Endothelial cell of umbilical vein (primary cell): Measurements from ENCODE around the gene DAP. TPM values are rescaled to one million over a fixed set of nuclear protein-coding genes. Genes with fewer than 3 reads are reported as not detected.

Experiments used
- BruUV-seq: library from RNA; stranded (reverse); fragments of 400-500 nt; replicated peaks from 2 replicates; lab custom pipeline; 2021; lab: Mats Ljungman, UMichigan
- CTCF ChIA-PET: fragments of 300-600, 350-600 bp; sonication (Branson Sonifier 250); formaldehyde crosslinking; loops from one replicate; lab custom pipeline; 2021; ENCODE audit warnings: antibody characterized with exemption, inconsistent platforms; lab: Charles Lee
- POLR2A ChIA-PET: fragments of 300-600, 350-600 bp; sonication (Branson Sonifier 250); formaldehyde crosslinking; loops from one replicate; lab custom pipeline; 2021; ENCODE audit warnings: antibody characterized with exemption, inconsistent platforms; lab: Charles Lee
- DNase-seq: peaks from one replicate; pipeline ENCODE4 v3.0.0-alpha.2; 2011; ENCODE audit warnings: low read depth, low spot score
- FAIRE-seq: peaks from 2 replicates; lab custom pipeline; 2011; peaks lifted over from hg19 to GRCh38; lab: Jason Lieb, UNC
- H2AFZ ChIP-seq: 2 replicates; pipeline ENCODE4 v1.6.0; 2012; ENCODE audit warnings: low read depth, low read length, control low read depth, inconsistent platforms
- H3K27ac ChIP-seq: 2 replicates; pipeline ENCODE4 v1.5.1; 2011; ENCODE audit warnings: low read depth, mild to moderate bottlenecking, control low read depth, low read length, moderate library complexity; ENCODE audit not compliant: insufficient read depth
- H3K27me3 ChIP-seq, 2 experiments: 2 replicates each; pipeline versions ENCODE4 v1.6.0 to v1.6.1; 2011; ENCODE audit warnings: low read length in 2 of 2, mixed read lengths in 1 of 2; ENCODE audit not compliant: control insufficient read depth in 2 of 2, insufficient read depth in 2 of 2
- H3K36me3 ChIP-seq, 2 experiments: 2 replicates in 1 of 2; 3 replicates in 1 of 2; pipeline ENCODE4 v1.5.1; 2011; ENCODE audit warnings: low read length in 2 of 2, mild to moderate bottlenecking in 1 of 2, moderate library complexity in 1 of 2; ENCODE audit not compliant: control insufficient read depth in 2 of 2, insufficient read depth in 2 of 2; ENCODE audit errors: extremely low read depth in 1 of 2
- H3K4me1 ChIP-seq: 3 replicates; pipeline ENCODE4 v1.5.1; 2011; ENCODE audit warnings: mild to moderate bottlenecking, low read length; ENCODE audit not compliant: control insufficient read depth, insufficient read depth; ENCODE audit errors: extremely low read depth
- H3K4me2 ChIP-seq: 2 replicates; pipeline ENCODE4 v1.6.1; 2011; ENCODE audit warnings: low read length, control low read depth, mixed read lengths; ENCODE audit not compliant: insufficient read depth
- H3K4me3 ChIP-seq, 3 experiments: fragments of 200-600 bp in 1 of 3; sonication (generic), shearing (Covaris generic) in 1 of 3; replicated peaks in 1 of 3; 2 replicates each; pipeline ENCODE4 v1.5.1; 2011 to 2016; ENCODE audit warnings: control low read depth in 3 of 3, low read length in 3 of 3, mild to moderate bottlenecking in 2 of 3, inconsistent platforms in 1 of 3, low read depth in 1 of 3, moderate library complexity in 1 of 3; ENCODE audit not compliant: insufficient read depth in 1 of 3
- H3K79me2 ChIP-seq: 2 replicates; pipeline ENCODE4 v1.6.0; 2012; ENCODE audit warnings: low read length, inconsistent platforms; ENCODE audit not compliant: control insufficient read depth, insufficient read depth
- H3K9ac ChIP-seq: replicated peaks from 2 replicates; pipeline ENCODE3; 2011; ENCODE audit warnings: low read length, control low read depth; ENCODE audit not compliant: insufficient read depth; ENCODE audit errors: extremely low read depth
- H3K9me1 ChIP-seq: replicated peaks from 3 replicates; pipeline ENCODE4 v1.6.0; 2011; ENCODE audit warnings: mild to moderate bottlenecking, low read length; ENCODE audit not compliant: control insufficient read depth, insufficient read depth; ENCODE audit errors: extremely low read depth
- H3K9me3 ChIP-seq: replicated peaks from 2 replicates; pipeline ENCODE4 v1.5.1; 2012; ENCODE audit warnings: low read length, inconsistent platforms; ENCODE audit not compliant: control insufficient read depth, insufficient read depth
- H4K20me1 ChIP-seq: replicated peaks from 2 replicates; pipeline ENCODE3; 2011; ENCODE audit warnings: mild to moderate bottlenecking, low read length; ENCODE audit not compliant: control insufficient read depth, insufficient read depth; ENCODE audit errors: extremely low read depth
- EZH2 ChIP-seq: IDR thresholded peaks from 2 replicates; pipeline ENCODE4 v1.6.1; 2012; ENCODE audit warnings: borderline replicate concordance, low read depth, mild to moderate bottlenecking, moderate library complexity, low read length, inconsistent platforms; ENCODE audit not compliant: severe bottlenecking
- FOS ChIP-seq: IDR thresholded peaks from 2 replicates; pipeline ENCODE4 v1.6.1; 2011; ENCODE audit warnings: mild to moderate bottlenecking, low read length, moderate library complexity, borderline replicate concordance; ENCODE audit not compliant: insufficient read depth
- GATA2 ChIP-seq: IDR thresholded peaks from 2 replicates; pipeline ENCODE4 v1.7.0; 2011; ENCODE audit warnings: low read depth, mild to moderate bottlenecking, moderate library complexity, mixed read lengths, low read length; ENCODE audit not compliant: insufficient read length, insufficient read depth
- MYC ChIP-seq: IDR thresholded peaks from one replicate; pipeline ENCODE4 v1.6.1; 2011; ENCODE audit warnings: mild to moderate bottlenecking, low read depth, low read length
- dilution Hi-C: fragments of 300-500 bp; cut with MboI; formaldehyde crosslinking; loops from one replicate; pipeline ENCODE4 v1.15.0; 2019; ENCODE audit warnings: low sequenced_read_pairs; ENCODE audit not compliant: extremely low pct_ligation_motif_present
- intact Hi-C: fragments of 100-400 bp; cut with micrococcal nuclease; formaldehyde crosslinking; loops from one replicate; pipeline ENCODE4 v1.10.0; 2022
- polyA plus RNA-seq, 4 experiments: library from polyadenylated mRNA; depleted of rRNA in 3 of 4; stranded (reverse) in 3 of 4; unstranded in 1 of 4; fragments of >200 nt; gene quantifications; 2 replicates each; pipeline versions ENCODE4 v1.2.1 to v1.2.3, GENCODE V29; 2011 to 2012; ENCODE audit warnings: missing spikeins in 1 of 4
- total RNA-seq: library from RNA; stranded (reverse); gene quantifications from 2 replicates; pipeline ENCODE4 v1.2.3, GENCODE V29; 2021
- TF ChIP-seq, protein P1 (sequence below): IDR thresholded peaks from 2 replicates; pipeline ENCODE4 v1.6.1; 2011; ENCODE audit not compliant: insufficient read depth, insufficient read length
- TF ChIP-seq, protein P2 (sequence below), 2 donors: IDR thresholded peaks; 1 replicate in 1 of 2; 2 replicates in 1 of 2; pipeline ENCODE4 v1.5.1; 2011; ENCODE audit warnings: low read length in 2 of 2, mild to moderate bottlenecking in 2 of 2, moderate library complexity in 2 of 2, control low read depth in 1 of 2, inconsistent platforms in 1 of 2, low read depth in 1 of 2; ENCODE audit not compliant: insufficient read depth in 1 of 2; ENCODE audit errors: extremely low read depth in 1 of 2

DAP gene
- total and polyA plus RNA-seq, 2 donors (not counting 3 experiments of a cell fraction or from before 2014, with no cell fraction given), result 79.8 to 188 TPM

DNA sequence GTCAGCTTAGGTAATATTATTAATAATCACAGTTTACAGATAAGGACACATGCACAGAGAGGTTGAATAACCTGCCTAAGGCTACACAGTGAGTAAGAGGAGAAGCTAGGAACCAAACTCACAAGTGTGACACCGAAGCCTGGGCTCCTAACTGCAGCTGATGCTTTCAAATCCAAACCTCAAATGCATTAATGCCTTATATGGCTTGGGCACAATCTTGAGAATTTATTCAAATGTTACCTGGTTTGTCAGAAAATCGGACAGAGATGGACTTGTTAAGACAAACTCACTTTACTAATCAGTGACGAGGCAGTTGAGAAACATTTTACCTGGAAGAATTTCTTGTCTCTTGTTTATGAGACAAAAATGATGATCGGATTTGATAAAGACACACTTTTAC lies 54.7 kb downstream of the DAP start:
- Histone ChIP-seq H4K20me1 (no peaks in the 10 kb centered on the region), H3K9me1 (no peaks in the 10 kb centered on the region), H3K9ac (no peak overlapping the region), H3K36me3 (peaks cover 0 to 1% of the 10 kb centered on the region in 2 experiments), H3K9me3 (no peaks in the 10 kb centered on the region), H3K79me2 (peaks cover 44% of the 10 kb centered on the region), H3K4me1 (peaks cover 49% of the 10 kb centered on the region), H3K4me2 (no peak overlapping the region), H3K27ac (no peak overlapping the region), H3K4me3 (no peak overlapping the region), H2AFZ (no peak overlapping the region), H3K27me3 (no peaks in the 10 kb centered on the region)
- no peak for DNase-seq
- intact Hi-C loops (no loop called here), dilution Hi-C loops (no loop called here)
- ChIA-PET POLR2A (no interaction called here), CTCF (interaction anchor here (5.4 kb wide), 1 partner anchor 19 kb away, joined by 64 read pairs; no protein-coding TSS in a partner anchor)
- FAIRE-seq, result no peak
- no TSS peak for BruUV-seq
- TF ChIP-seq MYC (no peak), EZH2 (no peak)
- TF ChIP-seq, protein P1, sequence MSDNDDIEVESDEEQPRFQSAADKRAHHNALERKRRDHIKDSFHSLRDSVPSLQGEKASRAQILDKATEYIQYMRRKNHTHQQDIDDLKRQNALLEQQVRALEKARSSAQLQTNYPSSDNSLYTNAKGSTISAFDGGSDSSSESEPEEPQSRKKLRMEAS, result no peak

DNA sequence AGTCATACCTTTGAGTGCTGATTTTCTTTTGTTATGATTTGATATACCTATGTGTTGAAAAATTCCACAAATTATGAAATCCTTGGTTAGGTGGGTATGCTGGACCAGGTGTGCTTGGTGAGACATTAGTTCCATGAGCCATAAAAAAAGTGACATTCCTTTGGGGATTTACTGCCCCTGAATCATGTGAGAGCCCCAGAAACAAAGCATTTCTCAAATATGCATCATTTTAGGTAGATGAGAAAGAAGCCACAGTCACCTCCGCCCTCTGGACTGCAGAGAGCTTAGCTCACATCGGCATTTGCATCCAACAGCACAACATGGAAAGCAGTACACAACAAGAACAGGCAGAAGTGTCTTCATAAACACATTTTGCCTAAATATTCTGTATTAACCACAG lies 55.3 kb downstream of the DAP start:
- dilution Hi-C loops (no loop called here), intact Hi-C loops (loop anchor here (1.0 kb wide), 3 partner anchors 15 to 56 kb away; partner anchors contain the start of gene DAP)
- Histone ChIP-seq H4K20me1 (no peaks in the 10 kb centered on the region), H3K4me2 (no peak overlapping the region), H2AFZ (no peak overlapping the region), H3K9me3 (no peaks in the 10 kb centered on the region), H3K4me3 (no peak overlapping the region), H3K27me3 (no peaks in the 10 kb centered on the region), H3K36me3 (no peaks in the 10 kb centered on the region), H3K9me1 (no peaks in the 10 kb centered on the region), H3K27ac (peak overlapping the region; percentile 85), H3K79me2 (peaks cover 47% of the 10 kb centered on the region), H3K4me1 (peaks cover 49% of the 10 kb centered on the region), H3K9ac (no peak overlapping the region)
- FAIRE-seq (no peak), DNase-seq (no peak)
- no TSS peak for BruUV-seq
- ChIA-PET POLR2A (no interaction called here), CTCF (interaction anchor here (5.4 kb wide), 1 partner anchor 19 kb away, joined by 64 read pairs; no protein-coding TSS in a partner anchor)
- no peak for TF ChIP-seq FOS
- TF ChIP-seq, protein P2, sequence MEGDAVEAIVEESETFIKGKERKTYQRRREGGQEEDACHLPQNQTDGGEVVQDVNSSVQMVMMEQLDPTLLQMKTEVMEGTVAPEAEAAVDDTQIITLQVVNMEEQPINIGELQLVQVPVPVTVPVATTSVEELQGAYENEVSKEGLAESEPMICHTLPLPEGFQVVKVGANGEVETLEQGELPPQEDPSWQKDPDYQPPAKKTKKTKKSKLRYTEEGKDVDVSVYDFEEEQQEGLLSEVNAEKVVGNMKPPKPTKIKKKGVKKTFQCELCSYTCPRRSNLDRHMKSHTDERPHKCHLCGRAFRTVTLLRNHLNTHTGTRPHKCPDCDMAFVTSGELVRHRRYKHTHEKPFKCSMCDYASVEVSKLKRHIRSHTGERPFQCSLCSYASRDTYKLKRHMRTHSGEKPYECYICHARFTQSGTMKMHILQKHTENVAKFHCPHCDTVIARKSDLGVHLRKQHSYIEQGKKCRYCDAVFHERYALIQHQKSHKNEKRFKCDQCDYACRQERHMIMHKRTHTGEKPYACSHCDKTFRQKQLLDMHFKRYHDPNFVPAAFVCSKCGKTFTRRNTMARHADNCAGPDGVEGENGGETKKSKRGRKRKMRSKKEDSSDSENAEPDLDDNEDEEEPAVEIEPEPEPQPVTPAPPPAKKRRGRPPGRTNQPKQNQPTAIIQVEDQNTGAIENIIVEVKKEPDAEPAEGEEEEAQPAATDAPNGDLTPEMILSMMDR (IDR thresholded peaks at IDR 0.05; ENCODE audit: extremely low read depth in 1 of 2, insufficient read depth in 1 of 2, low read depth in 1 of 2, low read length in 2 of 2), result no peak
- no peak for TF ChIP-seq GATA2
